HEK293T (cell line): Measurements from ENCODE around the gene CCDC86.

Source experiments
- CTCF ChIA-PET: fragments of 350-600 bp; formaldehyde crosslinking; extraction: SDS; loops from one replicate; lab custom pipeline; 2021; ENCODE audit warnings: antibody characterized with exemption, inconsistent platforms; lab: Yijun Ruan, JAX
- POLR2A ChIA-PET: fragments of 350-600 bp; formaldehyde crosslinking; extraction: SDS; loops from one replicate; lab custom pipeline; 2020; ENCODE audit warnings: antibody characterized with exemption, inconsistent platforms; lab: Yijun Ruan, JAX
- DNase-seq: peaks from one replicate; pipeline ENCODE4 v3.0.0; 2012; ENCODE audit warnings: mixed read lengths; ENCODE audit errors: extremely low spot score
- ARNT ChIP-seq: fragments of 450-650 bp; IDR thresholded peaks from 2 replicates; pipeline ENCODE4 v1.6.1; 2017; ENCODE audit warnings: mild to moderate bottlenecking
- BHLHE40 ChIP-seq: fragments of 450-650 bp; IDR thresholded peaks from 2 replicates; pipeline ENCODE4 v1.6.1; 2016; ENCODE audit warnings: mild to moderate bottlenecking, moderate library complexity, borderline replicate concordance
- CTBP1 ChIP-seq: fragments of 450-650 bp; IDR thresholded peaks from 2 replicates; pipeline ENCODE4 v1.6.1; 2016; ENCODE audit warnings: borderline replicate concordance
- ELF4 ChIP-seq: fragments of 450-650 bp; IDR thresholded peaks from 2 replicates; pipeline ENCODE4 v1.6.1; 2017; ENCODE audit warnings: antibody characterized with exemption
- FOXA1 ChIP-seq: fragments of 450-650 bp; IDR thresholded peaks from 2 replicates; pipeline ENCODE4 v1.6.1; 2016; ENCODE audit warnings: mild to moderate bottlenecking
- FOXK2 ChIP-seq: fragments of 450-650 bp; IDR thresholded peaks from 2 replicates; pipeline ENCODE4 v1.6.1; 2016; ENCODE audit warnings: mild to moderate bottlenecking
- FOXM1 ChIP-seq: fragments of 450-650 bp; IDR thresholded peaks from 2 replicates; pipeline ENCODE4 v1.6.1; 2017; ENCODE audit warnings: mild to moderate bottlenecking, borderline replicate concordance
- HDGF ChIP-seq: fragments of 450-650 bp; IDR thresholded peaks from 2 replicates; pipeline ENCODE4 v1.6.1; 2017; ENCODE audit warnings: antibody characterized with exemption, borderline replicate concordance
- L3MBTL2 ChIP-seq: fragments of 450-650 bp; conservative IDR thresholded peaks from 2 replicates; pipeline ENCODE4 v1.6.1; 2016; ENCODE audit warnings: mild to moderate bottlenecking
- LEF1 ChIP-seq: fragments of 450-650 bp; IDR thresholded peaks from 2 replicates; pipeline ENCODE4 v1.6.1; 2017; ENCODE audit warnings: mild to moderate bottlenecking, borderline replicate concordance
- NFRKB ChIP-seq: fragments of 450-650 bp; IDR thresholded peaks from 2 replicates; pipeline ENCODE4 v1.6.1; 2016; ENCODE audit warnings: mild to moderate bottlenecking, moderate library complexity
- SP1 ChIP-seq: fragments of 450-650 bp; IDR thresholded peaks from 2 replicates; pipeline ENCODE4 v1.6.1; 2017
- SUZ12 ChIP-seq: fragments of 450-650 bp; IDR thresholded peaks from 2 replicates; pipeline ENCODE4 v1.6.1; 2016; ENCODE audit warnings: mild to moderate bottlenecking
- TARDBP ChIP-seq: fragments of 450-650 bp; IDR thresholded peaks from 2 replicates; pipeline ENCODE4 v1.6.1; 2016
- ZNF384 ChIP-seq: fragments of 450-650 bp; IDR thresholded peaks from 2 replicates; pipeline ENCODE4 v1.6.1; 2016
- TF ChIP-seq, protein P1 (sequence below): fragments of 450-650 bp; IDR thresholded peaks from 2 replicates; pipeline ENCODE4 v1.6.1; 2016

Gene CCDC86

DNA sequence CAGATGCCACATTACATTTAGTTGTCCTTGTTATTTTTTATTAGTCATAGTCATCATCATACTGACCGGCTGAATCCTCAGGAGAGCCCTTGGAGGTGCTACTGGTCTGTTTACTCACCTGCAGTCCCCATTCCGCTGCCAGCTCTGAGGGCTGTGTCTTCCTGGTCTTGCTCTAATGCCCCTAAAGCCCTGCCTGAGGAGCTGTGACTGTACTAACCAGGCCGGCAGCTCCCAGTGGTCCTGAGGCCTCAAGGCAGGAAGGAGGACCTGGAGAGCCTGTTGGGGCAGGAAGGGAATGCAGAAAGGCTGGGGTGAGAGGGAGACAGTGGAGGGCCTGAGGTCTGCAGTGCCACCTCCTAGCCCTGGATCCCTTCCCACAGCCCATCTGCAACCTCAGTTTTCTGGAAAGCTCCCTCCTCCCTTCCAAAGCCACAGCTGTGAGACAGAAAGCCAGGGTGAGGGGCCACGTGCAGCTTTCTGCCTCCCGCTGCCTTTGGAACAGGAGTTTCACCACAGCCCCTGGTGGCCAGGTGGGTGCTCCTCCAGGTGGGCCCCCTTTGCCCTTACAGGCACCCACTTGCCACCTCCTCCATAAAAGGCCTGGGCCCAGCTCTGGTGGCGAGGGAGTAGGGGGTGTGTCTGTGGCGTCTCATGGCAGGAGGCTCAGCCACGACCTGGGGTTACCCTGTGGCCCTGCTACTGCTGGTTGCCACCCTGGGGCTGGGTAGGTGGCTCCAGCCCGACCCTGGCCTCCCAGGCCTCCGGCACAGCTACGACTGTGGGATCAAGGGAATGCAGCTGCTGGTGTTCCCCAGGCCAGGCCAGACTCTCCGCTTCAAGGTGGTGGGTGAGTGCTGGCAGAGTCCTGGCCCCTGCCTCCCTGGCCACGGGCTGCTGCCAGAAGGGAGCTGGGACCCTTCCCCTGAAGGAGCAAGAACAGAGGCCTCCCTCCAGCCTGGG is 25.3 kb downstream of the CCDC86 start, which contains the start of gene ZP1:
TSS of gene ZP1 (plus strand) at position 632 of the 960 bp plus-strand sequence. CDS start at position 652, 20 bp downstream.
- no peak for DNase-seq
- TF ChIP-seq L3MBTL2: no peak
- no peak for TF ChIP-seq SP1
- TF ChIP-seq BHLHE40: no peak
- no peak for TF ChIP-seq SUZ12
- TF ChIP-seq FOXK2: no peak
- TF ChIP-seq TARDBP: no peak
- no peak for TF ChIP-seq LEF1
- TF ChIP-seq ZNF384: no peak
- TF ChIP-seq ELF4: no peak
- TF ChIP-seq ARNT: no peak
- no peak for TF ChIP-seq FOXM1
- TF ChIP-seq, protein P1, sequence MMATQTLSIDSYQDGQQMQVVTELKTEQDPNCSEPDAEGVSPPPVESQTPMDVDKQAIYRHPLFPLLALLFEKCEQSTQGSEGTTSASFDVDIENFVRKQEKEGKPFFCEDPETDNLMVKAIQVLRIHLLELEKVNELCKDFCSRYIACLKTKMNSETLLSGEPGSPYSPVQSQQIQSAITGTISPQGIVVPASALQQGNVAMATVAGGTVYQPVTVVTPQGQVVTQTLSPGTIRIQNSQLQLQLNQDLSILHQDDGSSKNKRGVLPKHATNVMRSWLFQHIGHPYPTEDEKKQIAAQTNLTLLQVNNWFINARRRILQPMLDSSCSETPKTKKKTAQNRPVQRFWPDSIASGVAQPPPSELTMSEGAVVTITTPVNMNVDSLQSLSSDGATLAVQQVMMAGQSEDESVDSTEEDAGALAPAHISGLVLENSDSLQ: no peak
- CTCF ChIA-PET: no interaction called here
- POLR2A ChIA-PET: no interaction called here

DNA sequence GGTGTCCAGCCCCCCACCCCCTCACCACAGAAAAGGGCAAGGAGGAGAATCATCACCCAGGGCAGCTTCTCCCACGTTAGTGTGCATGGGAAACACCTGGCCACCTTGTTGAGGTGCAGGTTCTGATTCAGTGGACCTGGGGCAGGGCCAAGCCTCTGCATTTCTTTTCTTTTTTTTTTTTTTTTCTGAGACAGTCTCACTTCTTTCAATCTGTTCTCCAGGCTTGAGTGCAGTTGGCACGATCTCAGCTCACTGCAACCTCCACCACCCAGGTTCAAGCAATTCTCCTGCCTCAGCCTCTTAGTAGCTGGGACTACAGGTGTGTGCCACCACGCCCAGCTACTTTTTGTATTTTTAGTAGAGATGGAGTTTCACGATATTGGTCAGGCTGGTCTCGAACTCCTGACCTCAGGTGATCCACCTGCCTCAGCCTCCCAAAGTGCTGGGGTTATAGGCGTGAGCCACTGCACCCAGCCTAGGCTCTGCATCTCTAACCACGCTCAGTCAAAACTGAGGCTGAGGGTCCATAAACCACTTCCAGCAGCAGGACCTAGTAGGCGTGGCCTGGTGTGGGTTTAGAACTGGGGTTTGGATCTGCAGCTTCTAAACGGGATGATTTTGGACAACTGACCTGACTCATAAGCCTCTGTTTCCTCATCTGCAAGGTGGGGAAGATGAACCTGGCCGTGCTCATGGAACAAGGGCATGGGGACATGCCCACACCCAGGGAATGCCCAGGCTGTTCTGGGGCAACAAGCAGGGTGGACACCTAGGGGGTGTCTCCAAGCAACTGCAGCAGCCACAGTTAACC is 26.2 kb downstream of the CCDC86 start:
- DNase-seq: no peak
- CTCF ChIA-PET: no interaction called here
- no peak for TF ChIP-seq TARDBP
- TF ChIP-seq ZNF384: no peak
- no peak for TF ChIP-seq ELF4
- no peak for TF ChIP-seq SP1
- POLR2A ChIA-PET: no interaction called here

DNA sequence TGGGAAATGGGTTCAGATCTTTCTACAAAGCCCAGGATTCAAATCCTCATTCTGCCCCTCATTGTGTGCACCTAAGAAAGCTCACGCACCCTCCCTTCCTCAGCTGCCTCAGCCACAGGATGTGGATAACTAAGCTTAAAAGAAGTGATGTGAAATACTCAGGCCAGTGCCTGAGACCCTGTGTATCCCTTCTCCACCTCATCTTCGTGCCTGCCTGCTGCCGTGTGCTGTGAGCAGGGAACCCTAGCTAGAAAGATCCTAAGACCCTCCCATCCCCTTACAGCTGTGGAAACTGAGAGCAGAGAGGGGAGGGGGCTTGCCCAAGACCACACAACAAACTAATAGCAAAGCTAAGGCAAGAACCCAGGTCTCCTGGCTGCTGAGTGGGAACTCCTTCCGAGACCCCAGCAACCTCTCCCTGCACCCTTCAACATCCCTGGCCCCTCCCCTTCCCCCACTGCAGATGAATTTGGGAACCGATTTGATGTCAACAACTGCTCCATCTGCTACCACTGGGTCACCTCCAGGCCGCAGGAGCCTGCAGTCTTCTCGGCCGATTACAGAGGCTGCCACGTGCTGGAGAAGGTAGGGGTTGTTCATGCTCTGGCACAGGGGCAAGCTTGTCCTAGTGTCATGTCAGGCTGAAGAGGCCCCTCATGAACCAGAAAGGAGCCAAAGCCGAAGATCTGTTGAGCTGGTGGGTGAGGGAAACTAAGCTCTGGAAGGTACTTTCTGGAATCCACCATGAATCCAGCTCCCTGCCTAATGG is 27.0 kb downstream of the CCDC86 start:
- DNase-seq: no peak
- TF ChIP-seq ELF4 (no peak), ZNF384 (no peak), BHLHE40 (no peak), NFRKB (no peak), FOXK2 (no peak), L3MBTL2 (no peak), CTBP1 (no peak), SP1 (no peak), LEF1 (no peak), HDGF (no peak), TARDBP (no peak), FOXA1 (no peak), ARNT (no peak), SUZ12 (no peak), FOXM1 (no peak)
- TF ChIP-seq, protein P1: no peak
- POLR2A ChIA-PET: no interaction called here
- CTCF ChIA-PET: no interaction called here

DNA sequence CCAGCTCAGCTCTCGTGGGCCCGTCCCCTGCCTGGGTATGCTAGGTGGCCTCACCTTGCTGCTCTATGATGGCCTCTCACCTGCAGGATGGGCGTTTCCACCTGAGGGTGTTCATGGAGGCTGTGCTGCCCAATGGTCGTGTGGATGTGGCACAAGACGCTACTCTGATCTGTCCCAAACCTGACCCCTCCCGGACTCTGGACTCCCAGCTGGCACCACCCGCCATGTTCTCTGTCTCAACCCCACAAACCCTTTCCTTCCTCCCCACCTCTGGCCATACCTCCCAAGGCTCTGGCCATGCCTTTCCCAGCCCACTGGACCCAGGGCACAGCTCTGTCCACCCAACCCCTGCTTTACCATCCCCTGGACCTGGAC is 27.5 kb downstream of the CCDC86 start:
- TF ChIP-seq NFRKB: no peak
- TF ChIP-seq LEF1: no peak
- TF ChIP-seq FOXA1: no peak
- no peak for TF ChIP-seq TARDBP
- no peak for TF ChIP-seq L3MBTL2
- TF ChIP-seq BHLHE40: no peak
- no peak for TF ChIP-seq ELF4
- TF ChIP-seq CTBP1: no peak
- no peak for TF ChIP-seq ZNF384
- no peak for TF ChIP-seq SP1
- DNase-seq: no peak
- ChIA-PET CTCF (no interaction called here), POLR2A (no interaction called here)

DNA sequence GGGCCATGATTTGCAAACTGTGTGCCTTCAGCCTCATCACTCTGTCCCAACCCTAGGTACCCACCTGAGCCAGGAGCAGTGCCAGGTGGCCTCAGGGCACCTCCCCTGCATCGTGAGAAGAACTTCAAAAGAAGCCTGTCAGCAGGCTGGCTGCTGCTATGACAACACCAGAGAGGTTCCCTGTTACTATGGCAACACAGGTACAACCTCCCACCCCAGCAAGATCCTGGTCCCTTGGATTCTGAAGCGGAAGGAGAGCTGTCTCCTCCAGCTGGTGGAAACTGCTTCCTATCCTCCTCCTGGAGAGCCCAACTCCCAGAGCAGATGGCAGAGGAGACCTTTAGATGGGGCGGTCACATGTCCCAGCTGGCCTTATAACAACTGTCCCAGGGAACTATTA is 28.4 kb downstream of the CCDC86 start:
- no peak for DNase-seq
- TF ChIP-seq ARNT: no peak
- TF ChIP-seq NFRKB: no peak
- TF ChIP-seq FOXK2: no peak
- no peak for TF ChIP-seq FOXM1
- no peak for TF ChIP-seq CTBP1
- no peak for TF ChIP-seq ZNF384
- no peak for TF ChIP-seq ELF4
- no peak for TF ChIP-seq SUZ12
- TF ChIP-seq L3MBTL2: no peak
- POLR2A ChIA-PET: no interaction called here
- CTCF ChIA-PET: no interaction called here
